Epithelial cell of prostate (primary cell): ENCODE data around the gene GFI1.

Experiments
- DNase-seq: peaks from one replicate; pipeline ENCODE4 v3.0.0-alpha.2; 2011; ENCODE audit warnings: low read depth, low spot score
- H3K27ac ChIP-seq: fragments of 450-650 bp; 2 replicates; pipeline ENCODE4 v1.5.1; 2017; ENCODE audit warnings: mild to moderate bottlenecking

Gene GFI1

DNA sequence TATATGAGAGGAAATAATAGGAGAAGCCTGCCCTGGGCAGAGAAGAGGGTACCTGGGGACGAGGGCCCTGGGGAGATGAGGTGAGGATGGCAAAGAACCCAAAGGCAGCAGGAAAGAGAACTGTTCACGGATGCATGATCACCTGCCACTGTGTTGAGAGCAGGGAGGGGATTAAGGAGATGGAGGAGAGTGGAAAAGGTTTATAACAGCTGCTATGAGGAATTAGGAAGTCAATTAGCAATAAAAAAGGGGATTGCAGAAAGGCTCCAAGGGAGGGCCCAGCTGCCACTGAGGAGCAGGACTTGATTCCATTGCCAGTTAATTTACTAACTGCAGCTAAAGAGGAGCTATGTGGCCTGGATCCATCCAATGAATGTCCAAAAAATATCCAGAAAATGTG, 61.1 kb downstream of the GFI1 start:
- H3K27ac ChIP-seq = no peak overlapping the region
- no peak for DNase-seq
